ENCODE data around the gene SPINDOC. TPM values are rescaled to one million over a fixed set of nuclear protein-coding genes. Genes with fewer than 3 reads are reported as not detected.

The SPINDOC gene
- polyA plus RNA-seq, 1 donor (not counting 4 experiments of a cell fraction or from before 2014, with no cell fraction given), result 8.1 TPM

- no peak overlapping the region for H3K4me2 ChIP-seq (ENCODE audit: control insufficient read depth, extremely low read depth, insufficient read depth, low read depth, low read length)
- peaks cover 26% of the 10 kb centered on the region for H3K4me1 ChIP-seq (ENCODE audit: control insufficient read depth, extremely low read depth, insufficient read depth, low read length)
- no peaks in the 10 kb centered on the region for H3K9me3 ChIP-seq (ENCODE audit: control insufficient read depth, low read depth, low read length)
- TF ChIP-seq EZH2 (IDR thresholded peaks at IDR 0.05; ENCODE audit: low read length), result no peak
- TF ChIP-seq, protein P1, sequence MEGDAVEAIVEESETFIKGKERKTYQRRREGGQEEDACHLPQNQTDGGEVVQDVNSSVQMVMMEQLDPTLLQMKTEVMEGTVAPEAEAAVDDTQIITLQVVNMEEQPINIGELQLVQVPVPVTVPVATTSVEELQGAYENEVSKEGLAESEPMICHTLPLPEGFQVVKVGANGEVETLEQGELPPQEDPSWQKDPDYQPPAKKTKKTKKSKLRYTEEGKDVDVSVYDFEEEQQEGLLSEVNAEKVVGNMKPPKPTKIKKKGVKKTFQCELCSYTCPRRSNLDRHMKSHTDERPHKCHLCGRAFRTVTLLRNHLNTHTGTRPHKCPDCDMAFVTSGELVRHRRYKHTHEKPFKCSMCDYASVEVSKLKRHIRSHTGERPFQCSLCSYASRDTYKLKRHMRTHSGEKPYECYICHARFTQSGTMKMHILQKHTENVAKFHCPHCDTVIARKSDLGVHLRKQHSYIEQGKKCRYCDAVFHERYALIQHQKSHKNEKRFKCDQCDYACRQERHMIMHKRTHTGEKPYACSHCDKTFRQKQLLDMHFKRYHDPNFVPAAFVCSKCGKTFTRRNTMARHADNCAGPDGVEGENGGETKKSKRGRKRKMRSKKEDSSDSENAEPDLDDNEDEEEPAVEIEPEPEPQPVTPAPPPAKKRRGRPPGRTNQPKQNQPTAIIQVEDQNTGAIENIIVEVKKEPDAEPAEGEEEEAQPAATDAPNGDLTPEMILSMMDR (optimal IDR thresholded peaks at IDR 0.05 in 1 of 3, IDR thresholded peaks at IDR 0.05 in 1 of 3, conservative IDR thresholded peaks at IDR 0.05 in 1 of 3; ENCODE audit: extremely low read depth in 1 of 3, insufficient read depth in 2 of 3, low read length in 3 of 3), result no peak
- peaks cover 56% of the 10 kb centered on the region for H3K79me2 ChIP-seq (ENCODE audit: control insufficient read depth, insufficient read depth, low read length)
- H3K27ac ChIP-seq (ENCODE audit: control insufficient read depth, insufficient read depth, low read length), result no peak overlapping the region
- no peak overlapping the region for H3K4me3 ChIP-seq (ENCODE audit: control insufficient read depth in 2 of 3, extremely low read depth in 1 of 3, insufficient read depth in 2 of 3, low read depth in 1 of 3, low read length in 3 of 3)
- no peak overlapping the region for H3K9ac ChIP-seq (ENCODE audit: control insufficient read depth, extremely low read depth, insufficient read depth, low read length)
- H3K36me3 ChIP-seq (ENCODE audit: control insufficient read depth in 2 of 2, extremely low read depth in 1 of 2, insufficient read depth in 2 of 2, low read length in 2 of 2), result peaks cover 7 to 8% of the 10 kb centered on the region in 2 experiments
- no peaks in the 10 kb centered on the region for H3K27me3 ChIP-seq (ENCODE audit: control insufficient read depth, extremely low read depth, insufficient read depth, low read length)
- peaks cover 18% of the 10 kb centered on the region for H4K20me1 ChIP-seq (ENCODE audit: control insufficient read depth, extremely low read depth, insufficient read depth, low read length)
- no peak for DNase-seq (ENCODE audit: low read depth, low spot score)
- no peak for FAIRE-seq
- no peak overlapping the region for H2AFZ ChIP-seq (ENCODE audit: control insufficient read depth, low read length)
- dilution Hi-C loops (cut with MboI; ENCODE audit: extremely low pct_ligation_motif_present, low sequenced_read_pairs), result no loop called here
- peaks cover 3% of the 10 kb centered on the region for H3K9me1 ChIP-seq (ENCODE audit: control insufficient read depth, extremely low read depth, insufficient read depth, low read length)
These were observed 53.0 kb downstream of the SPINDOC start for GRCh38 chr11:63866211-63866610.

DNA sequence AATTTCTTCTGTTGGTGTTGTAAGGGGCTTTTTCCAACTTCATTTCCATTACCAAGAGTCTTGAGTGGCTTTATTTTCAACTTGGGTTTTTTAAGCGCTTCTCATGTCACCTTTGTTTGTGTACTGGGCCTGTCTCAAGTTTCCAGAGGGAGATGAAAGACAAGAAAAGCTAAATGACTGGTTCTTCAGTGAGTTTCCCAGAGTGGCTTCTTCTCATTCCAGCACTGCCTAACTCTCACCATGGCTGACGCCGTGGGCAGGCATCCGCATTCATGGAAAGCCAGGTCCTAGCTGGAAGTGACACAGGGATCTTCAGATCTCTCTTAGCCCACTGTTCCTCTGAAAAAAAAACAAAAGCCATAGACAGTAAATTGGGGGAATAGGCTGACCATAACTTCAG is 54.3 kb downstream of the SPINDOC start:
- peaks cover 33% of the 10 kb centered on the region for H3K4me1 ChIP-seq (ENCODE audit: control insufficient read depth, extremely low read depth, insufficient read depth, low read length)
- TF ChIP-seq, protein P1 (optimal IDR thresholded peaks at IDR 0.05 in 1 of 3, IDR thresholded peaks at IDR 0.05 in 1 of 3, conservative IDR thresholded peaks at IDR 0.05 in 1 of 3; ENCODE audit: extremely low read depth in 1 of 3, insufficient read depth in 2 of 3, low read length in 3 of 3), result no peak
- no peak for TF ChIP-seq EZH2 (IDR thresholded peaks at IDR 0.05; ENCODE audit: low read length)
- dilution Hi-C loops (cut with MboI; ENCODE audit: extremely low pct_ligation_motif_present, low sequenced_read_pairs), result no loop called here
- H3K4me2 ChIP-seq (ENCODE audit: control insufficient read depth, extremely low read depth, insufficient read depth, low read depth, low read length), result no peak overlapping the region
- H3K36me3 ChIP-seq (ENCODE audit: control insufficient read depth in 2 of 2, extremely low read depth in 1 of 2, insufficient read depth in 2 of 2, low read length in 2 of 2), result peaks cover 4 to 7% of the 10 kb centered on the region in 2 experiments
- no peak for FAIRE-seq
- no peaks in the 10 kb centered on the region for H3K27me3 ChIP-seq (ENCODE audit: control insufficient read depth, extremely low read depth, insufficient read depth, low read length)
- no peak overlapping the region for H3K27ac ChIP-seq (ENCODE audit: control insufficient read depth, insufficient read depth, low read length)
- no peak overlapping the region for H2AFZ ChIP-seq (ENCODE audit: control insufficient read depth, low read length)
- no peaks in the 10 kb centered on the region for H3K9me3 ChIP-seq (ENCODE audit: control insufficient read depth, low read depth, low read length)
- no peak for DNase-seq (ENCODE audit: low read depth, low spot score)
- H3K79me2 ChIP-seq (ENCODE audit: control insufficient read depth, insufficient read depth, low read length), result peaks cover 57% of the 10 kb centered on the region
- H3K9ac ChIP-seq (ENCODE audit: control insufficient read depth, extremely low read depth, insufficient read depth, low read length), result no peak overlapping the region
- H3K9me1 ChIP-seq (ENCODE audit: control insufficient read depth, extremely low read depth, insufficient read depth, low read length), result peaks cover 9% of the 10 kb centered on the region
- H4K20me1 ChIP-seq (ENCODE audit: control insufficient read depth, extremely low read depth, insufficient read depth, low read length), result peaks cover 26% of the 10 kb centered on the region
- no peak overlapping the region for H3K4me3 ChIP-seq (ENCODE audit: control insufficient read depth in 2 of 3, extremely low read depth in 1 of 3, insufficient read depth in 2 of 3, low read depth in 1 of 3, low read length in 3 of 3)

Measured in keratinocyte (primary cell).